Natural killer cell (primary cell): ENCODE measurements around the gene CX3CL1. TPM values are rescaled to one million over a fixed set of nuclear protein-coding genes. Genes with fewer than 3 reads are reported as not detected.

Experiments
- ATAC-seq, 3 donors: fragments of 150-1000 bp in 2 of 3; fragments of 200-7000 bp in 1 of 3; cut with Tn5 transposase; 1 replicate in 1 of 3; 2 replicates in 2 of 3; pipeline ENCODE4 v1.10.0; 2021; ENCODE audit warnings: mild to moderate bottlenecking in 2 of 3, moderate library complexity in 2 of 3
- DNase-seq, 2 donors: peaks; one replicate each; pipeline versions ENCODE4 v3.0.0 to v3.0.0-alpha.2; 2013 to 2021; ENCODE audit warnings: mixed read lengths in 1 of 2
- H3K27ac ChIP-seq: one replicate; pipeline ENCODE4 v1.5.1; 2013; ENCODE audit warnings: mild to moderate bottlenecking, low read length
- H3K27me3 ChIP-seq: one replicate; pipeline ENCODE4 v1.6.1; 2013; ENCODE audit warnings: low read length; ENCODE audit not compliant: control insufficient read depth, insufficient read depth
- H3K36me3 ChIP-seq: one replicate; pipeline ENCODE4 v1.6.1; 2013; ENCODE audit warnings: low read length; ENCODE audit not compliant: control insufficient read depth, insufficient read depth
- H3K4me1 ChIP-seq: one replicate; pipeline ENCODE4 v1.6.1; 2013; ENCODE audit warnings: low read length; ENCODE audit not compliant: control insufficient read depth, insufficient read depth
- H3K4me3 ChIP-seq: one replicate; pipeline ENCODE4 v1.5.1; 2013; ENCODE audit warnings: low read length
- H3K9me3 ChIP-seq: one replicate; pipeline ENCODE4 v1.6.1; 2013; ENCODE audit warnings: low read length; ENCODE audit not compliant: control insufficient read depth, insufficient read depth
- H3K27ac Mint-ChIP-seq, 2 donors: one replicate each; pipeline ENCODE4 v1.8.0; 2022; ENCODE audit warnings: mild to moderate bottlenecking in 2 of 2, mixed read lengths in 2 of 2, moderate library complexity in 1 of 2
- H3K27me3 Mint-ChIP-seq, 2 donors: one replicate each; pipeline ENCODE4 v1.8.0; 2022; ENCODE audit warnings: low read depth in 2 of 2, mixed read lengths in 2 of 2
- H3K36me3 Mint-ChIP-seq: one replicate; pipeline ENCODE4 v1.8.0; 2022; ENCODE audit warnings: mixed read lengths
- H3K4me1 Mint-ChIP-seq, 2 donors: one replicate each; pipeline ENCODE4 v1.8.0; 2022; ENCODE audit warnings: mixed read lengths in 2 of 2
- H3K4me3 Mint-ChIP-seq: one replicate; pipeline ENCODE4 v1.8.0; 2022; ENCODE audit warnings: mild to moderate bottlenecking, moderate library complexity, mixed read lengths
- H3K9me3 Mint-ChIP-seq, 2 donors: one replicate each; pipeline ENCODE4 v1.8.0; 2022; ENCODE audit warnings: mixed read lengths in 2 of 2
- WGBS: methylation state at CpG from one replicate; pipeline ENCODE4 v1.1.7; 2013; ENCODE audit warnings: missing lambda C conversion rate; ENCODE audit not compliant: insufficient coverage; 5-methylcytosine and 5-hydroxymethylcytosine counted together
- intact Hi-C: fragments of 100-400 bp; cut with micrococcal nuclease; formaldehyde crosslinking; loops from one replicate; pipeline ENCODE4 v1.14.2; 2022
- total RNA-seq, 4 donors: library from RNA; stranded (reverse); fragments of 120-200 nt in 1 of 4; gene quantifications; one replicate each; pipeline versions ENCODE4 v1.2.3 to v1.2.4, GENCODE V29; 2013 to 2022
- TF ChIP-seq, protein P1 (sequence below): fragments of 200-600 bp; IDR thresholded peaks from one replicate; pipeline ENCODE4 v1.8.0; 2022; ENCODE audit warnings: antibody characterized with exemption

CX3CL1 gene
- total RNA-seq, 3 donors from 2014 or later (not counting 1 experiment from before 2014, with no cell fraction given): not detected

DNA sequence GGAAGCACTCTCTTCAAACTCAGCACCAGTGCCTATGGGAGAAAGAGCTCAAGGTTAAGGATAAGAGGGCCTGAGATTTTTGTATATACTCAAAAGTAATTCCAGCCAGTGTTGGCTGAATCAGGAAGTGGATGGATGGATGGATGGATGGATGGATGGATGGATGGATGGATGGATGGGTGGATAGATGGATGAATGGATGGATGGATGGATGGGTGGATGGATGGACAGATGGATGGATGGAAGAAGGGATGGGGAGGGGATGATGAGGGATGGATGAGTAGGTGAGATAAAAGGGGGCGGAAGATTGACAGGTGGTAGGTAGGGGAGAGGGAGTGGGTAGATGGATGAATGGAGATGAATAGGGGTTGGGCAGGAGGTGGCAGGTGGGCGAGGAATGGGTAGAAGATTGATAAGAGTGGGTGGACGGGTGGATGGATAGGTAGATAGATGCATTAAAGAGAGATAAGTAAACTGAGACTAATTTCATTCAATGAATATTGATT lies 4.1 kb downstream of the CX3CL1 start:
- Mint-ChIP-seq H3K9me3 (no peaks in the 10 kb centered on the region), H3K4me3 (no peak overlapping the region), H3K27me3 (peaks cover 0 to 6% of the 10 kb centered on the region in 2 donors), H3K36me3 (no peaks in the 10 kb centered on the region), H3K4me1 (no peaks in the 10 kb centered on the region), H3K27ac (no peak overlapping the region)
- no peaks in the 10 kb centered on the region for H3K9me3 ChIP-seq
- no peak overlapping the region for H3K27ac ChIP-seq
- no peaks in the 10 kb centered on the region for H3K27me3 ChIP-seq
- H3K36me3 ChIP-seq: no peaks in the 10 kb centered on the region
- no peaks in the 10 kb centered on the region for H3K4me1 ChIP-seq
- ATAC-seq (no peak), DNase-seq (no peak)
- TF ChIP-seq, protein P1, sequence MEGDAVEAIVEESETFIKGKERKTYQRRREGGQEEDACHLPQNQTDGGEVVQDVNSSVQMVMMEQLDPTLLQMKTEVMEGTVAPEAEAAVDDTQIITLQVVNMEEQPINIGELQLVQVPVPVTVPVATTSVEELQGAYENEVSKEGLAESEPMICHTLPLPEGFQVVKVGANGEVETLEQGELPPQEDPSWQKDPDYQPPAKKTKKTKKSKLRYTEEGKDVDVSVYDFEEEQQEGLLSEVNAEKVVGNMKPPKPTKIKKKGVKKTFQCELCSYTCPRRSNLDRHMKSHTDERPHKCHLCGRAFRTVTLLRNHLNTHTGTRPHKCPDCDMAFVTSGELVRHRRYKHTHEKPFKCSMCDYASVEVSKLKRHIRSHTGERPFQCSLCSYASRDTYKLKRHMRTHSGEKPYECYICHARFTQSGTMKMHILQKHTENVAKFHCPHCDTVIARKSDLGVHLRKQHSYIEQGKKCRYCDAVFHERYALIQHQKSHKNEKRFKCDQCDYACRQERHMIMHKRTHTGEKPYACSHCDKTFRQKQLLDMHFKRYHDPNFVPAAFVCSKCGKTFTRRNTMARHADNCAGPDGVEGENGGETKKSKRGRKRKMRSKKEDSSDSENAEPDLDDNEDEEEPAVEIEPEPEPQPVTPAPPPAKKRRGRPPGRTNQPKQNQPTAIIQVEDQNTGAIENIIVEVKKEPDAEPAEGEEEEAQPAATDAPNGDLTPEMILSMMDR: no peak
- 93% methylated on average over 3 of the region's 3 CpGs for WGBS
- intact Hi-C loops: no loop called here
- H3K4me3 ChIP-seq: no peak overlapping the region

DNA sequence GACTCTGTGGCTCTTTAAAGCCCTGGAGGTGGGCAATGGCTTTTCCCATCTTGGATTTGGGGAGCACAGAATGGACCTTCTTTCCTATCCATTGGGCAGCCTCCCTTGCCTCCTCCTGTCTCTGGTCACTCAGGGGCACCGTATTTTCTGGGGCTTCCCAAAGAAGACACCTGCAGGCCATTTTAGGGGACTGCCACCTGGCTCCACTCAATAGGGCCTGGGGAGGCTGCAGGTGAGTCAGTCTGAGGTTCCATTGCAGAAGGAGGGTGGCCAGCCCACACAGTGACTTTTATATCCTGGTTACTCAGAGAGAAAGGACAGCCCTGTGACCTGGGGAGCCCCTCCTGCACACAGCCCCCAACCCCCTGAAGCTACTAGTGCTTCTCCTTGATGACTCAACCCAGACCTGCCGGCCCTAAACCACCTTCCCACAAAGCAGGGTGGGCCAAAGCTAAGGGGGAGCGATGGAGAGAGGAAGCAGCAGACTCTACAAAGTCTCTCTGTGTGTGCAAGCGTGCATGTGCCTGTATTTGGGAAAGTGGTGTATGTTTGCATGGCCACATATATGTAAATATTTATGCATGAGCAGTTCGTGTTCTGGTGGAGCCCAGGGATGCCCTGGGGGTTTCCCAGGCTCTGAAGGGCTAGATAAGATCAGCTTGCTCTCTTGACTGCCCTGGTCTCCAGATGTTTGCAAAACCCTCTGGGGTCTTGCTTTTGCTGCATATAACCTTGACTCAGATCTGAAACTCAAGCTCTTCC lies 5.0 kb downstream of the CX3CL1 start:
- Histone ChIP-seq H3K4me3 (no peak overlapping the region), H3K27me3 (no peaks in the 10 kb centered on the region), H3K27ac (no peak overlapping the region), H3K9me3 (no peaks in the 10 kb centered on the region), H3K4me1 (no peaks in the 10 kb centered on the region), H3K36me3 (no peaks in the 10 kb centered on the region)
- TF ChIP-seq, protein P1: no peak
- H3K27me3 Mint-ChIP-seq: peaks cover 0 to 6% of the 10 kb centered on the region in 2 donors
- intact Hi-C loops: no loop called here
- DNase-seq (no peak), ATAC-seq (peak in 2 of 3 donors; percentile 24 to 31)
- H3K4me1 Mint-ChIP-seq: no peaks in the 10 kb centered on the region
- H3K27ac Mint-ChIP-seq: no peak overlapping the region
- H3K4me3 Mint-ChIP-seq: no peak overlapping the region
- 28% methylated on average over 4 of the region's 5 CpGs for WGBS
- no peaks in the 10 kb centered on the region for H3K9me3 Mint-ChIP-seq
- H3K36me3 Mint-ChIP-seq: no peaks in the 10 kb centered on the region

DNA sequence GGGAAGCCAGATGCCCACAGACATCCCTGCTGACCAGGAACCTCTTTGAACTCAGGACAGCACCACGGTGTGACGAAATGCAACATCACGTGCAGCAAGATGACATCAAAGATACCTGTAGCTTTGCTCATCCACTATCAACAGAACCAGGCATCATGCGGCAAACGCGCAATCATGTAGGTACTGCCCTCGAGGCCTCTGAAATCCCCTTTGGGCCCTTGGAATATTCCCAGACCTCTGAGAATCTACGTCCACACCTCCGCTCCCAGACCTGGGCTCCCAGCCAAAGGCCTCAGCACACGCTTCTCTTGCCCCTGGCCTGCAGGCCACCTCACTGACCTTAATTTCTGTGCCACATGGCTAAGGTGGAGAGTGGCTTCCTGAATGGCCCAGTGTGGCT lies 7.3 kb downstream of the CX3CL1 start:
- 93% methylated on average over 10 of the region's 10 CpGs for WGBS
- Mint-ChIP-seq H3K27me3 (peaks cover 0 to 6% of the 10 kb centered on the region in 2 donors), H3K4me1 (no peaks in the 10 kb centered on the region), H3K27ac (no peak overlapping the region), H3K9me3 (no peaks in the 10 kb centered on the region), H3K4me3 (no peak overlapping the region), H3K36me3 (no peaks in the 10 kb centered on the region)
- H3K9me3 ChIP-seq: no peaks in the 10 kb centered on the region
- DNase-seq (no peak), ATAC-seq (no peak)
- intact Hi-C loops: no loop called here
- H3K4me1 ChIP-seq: peaks cover 9% of the 10 kb centered on the region
- no peaks in the 10 kb centered on the region for H3K27me3 ChIP-seq
- H3K4me3 ChIP-seq: no peak overlapping the region
- TF ChIP-seq, protein P1: no peak
- H3K27ac ChIP-seq: no peak overlapping the region
- H3K36me3 ChIP-seq: no peaks in the 10 kb centered on the region
